ENCODE measurements around the gene RHBDD1.

RHBDD1 gene

GRCh38 chr2:226888971-226889370 is 53.1 kb downstream of the RHBDD1 start:
- no peak for DNase-seq

GRCh38 chr2:226890286-226890685 is 54.4 kb downstream of the RHBDD1 start:
- no peak for DNase-seq

- DNase-seq = no peak
Observed at GRCh38 chr2:226891780-226892590, 56.1 kb downstream of the RHBDD1 start.

- no peak for DNase-seq
Observed at GRCh38 chr2:226892729-226893128, 56.9 kb downstream of the RHBDD1 start.

- no peak for DNase-seq
Observed at GRCh38 chr2:226893216-226893615, 57.4 kb downstream of the RHBDD1 start.

GRCh38 chr2:226894752-226895151 is 58.9 kb downstream of the RHBDD1 start:
- DNase-seq = no peak

GRCh38 chr2:226895579-226895978 is 59.7 kb downstream of the RHBDD1 start:
- DNase-seq = no peak

GRCh38 chr2:226898121-226898520 is 62.3 kb downstream of the RHBDD1 start:
- no peak for DNase-seq

- no peak for DNase-seq
Observed at GRCh38 chr2:226898897-226899296, 63.0 kb downstream of the RHBDD1 start.

- no peak for DNase-seq
Observed at GRCh38 chr2:226902041-226902966, 66.5 kb downstream of the RHBDD1 start.

- DNase-seq = no peak
Observed at GRCh38 chr2:226903179-226903578, 67.3 kb downstream of the RHBDD1 start.

- DNase-seq = no peak
Observed at GRCh38 chr2:226904592-226904991, 68.7 kb downstream of the RHBDD1 start.

- DNase-seq = no peak
Observed at GRCh38 chr2:226905718-226906117, 69.9 kb downstream of the RHBDD1 start.

- no peak for DNase-seq
Observed at GRCh38 chr2:226906163-226906693, 70.4 kb downstream of the RHBDD1 start.

GRCh38 chr2:226909126-226909525 is 73.3 kb downstream of the RHBDD1 start:
- no peak for DNase-seq

GRCh38 chr2:226909836-226910235 is 74.0 kb downstream of the RHBDD1 start:
- DNase-seq = no peak

- no peak for DNase-seq
Observed at GRCh38 chr2:226910384-226910783, 74.5 kb downstream of the RHBDD1 start.

- DNase-seq = no peak
Observed at GRCh38 chr2:226911932-226912331, 76.1 kb downstream of the RHBDD1 start.

- no peak for DNase-seq
Observed at GRCh38 chr2:226913641-226914040, 77.8 kb downstream of the RHBDD1 start.

GRCh38 chr2:226915846-226916360 is 80.0 kb downstream of the RHBDD1 start:
- DNase-seq = no peak

GRCh38 chr2:226916669-226917068 is 80.8 kb downstream of the RHBDD1 start:
- DNase-seq = no peak

- DNase-seq = no peak
Observed at GRCh38 chr2:226932443-226932842, 96.6 kb downstream of the RHBDD1 start.

GRCh38 chr2:226934546-226935201 is 98.8 kb downstream of the RHBDD1 start:
- no peak for DNase-seq
